Measurements from ENCODE around the gene GADD45B. TPM values are rescaled to one million over a fixed set of nuclear protein-coding genes. Genes with fewer than 3 reads are reported as not detected.

The GADD45B gene
- total and polyA plus RNA-seq, 2 donors (not counting 3 experiments of a cell fraction or from before 2014, with no cell fraction given) = 61.3 to 267 TPM

DNA sequence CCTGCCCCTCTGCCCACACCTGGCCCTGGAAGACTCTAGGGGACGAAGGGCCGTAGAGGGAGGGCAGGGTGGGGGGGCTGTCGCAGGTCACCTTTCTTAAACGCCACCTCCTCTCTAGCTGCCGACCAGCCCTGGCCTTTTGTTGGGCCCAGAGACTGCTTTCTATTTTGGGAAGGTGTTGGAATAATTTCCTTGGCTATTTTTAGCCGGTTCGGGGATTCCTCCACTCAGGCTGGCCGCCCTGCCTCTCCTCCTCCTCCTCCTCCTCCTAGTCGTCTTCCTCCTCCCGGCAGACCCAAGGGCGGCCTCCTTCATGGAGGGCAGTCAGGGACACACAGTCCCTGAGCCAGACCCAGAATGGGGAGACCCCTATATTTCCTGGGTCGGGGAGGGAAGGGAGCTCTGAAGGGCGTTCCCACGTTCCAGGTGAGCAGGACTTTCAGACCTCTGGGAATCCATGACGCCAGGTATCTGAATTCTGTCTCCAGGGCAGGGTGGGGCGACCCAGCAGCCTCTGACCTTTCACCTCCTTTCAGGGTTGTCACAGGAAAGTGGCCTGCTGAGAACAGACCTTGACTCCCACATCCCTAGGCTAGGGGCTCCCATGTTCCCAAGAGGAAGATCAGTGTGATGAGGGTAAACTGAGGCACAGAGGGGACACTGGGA is 19.9 kb downstream of the GADD45B start:
- Histone ChIP-seq H3K9ac (replicated peaks; ENCODE audit: extremely low read depth, insufficient read depth, low read length) (peak overlapping the region; percentile 92), H4K20me1 (replicated peaks; ENCODE audit: control insufficient read depth, extremely low read depth, insufficient read depth, low read length) (no peaks in the 10 kb centered on the region), H2AFZ (ENCODE audit: low read depth, low read length) (peak overlapping the region; percentile 22), H3K4me2 (ENCODE audit: insufficient read depth, low read length) (no peak overlapping the region), H3K79me2 (ENCODE audit: control insufficient read depth, insufficient read depth, low read length) (no peaks in the 10 kb centered on the region), H3K4me1 (ENCODE audit: control insufficient read depth, extremely low read depth, insufficient read depth, low read length) (peaks cover 20% of the 10 kb centered on the region), H3K27ac (ENCODE audit: insufficient read depth, low read depth, low read length) (peak overlapping the region; percentile 67), H3K36me3 (ENCODE audit: control insufficient read depth in 2 of 2, extremely low read depth in 1 of 2, insufficient read depth in 2 of 2, low read length in 2 of 2) (no peaks in the 10 kb centered on the region), H3K4me3 (replicated peaks in 1 of 3; ENCODE audit: insufficient read depth in 1 of 3, low read depth in 1 of 3, low read length in 3 of 3) (no peak overlapping the region), H3K27me3 (ENCODE audit: control insufficient read depth in 2 of 2, insufficient read depth in 2 of 2, low read length in 2 of 2) (no peaks in the 10 kb centered on the region), H3K9me3 (replicated peaks; ENCODE audit: control insufficient read depth, insufficient read depth, low read length) (no peaks in the 10 kb centered on the region), H3K9me1 (replicated peaks; ENCODE audit: control insufficient read depth, extremely low read depth, insufficient read depth, low read length) (no peaks in the 10 kb centered on the region)
- dilution Hi-C loops (cut with MboI; ENCODE audit: extremely low pct_ligation_motif_present, low sequenced_read_pairs) (no loop called here), intact Hi-C loops (cut with micrococcal nuclease) (loop anchor here (1.0 kb wide), 3 partner anchors 34 to 84 kb away; no protein-coding TSS in a partner anchor)
- TF ChIP-seq GATA2 (IDR thresholded peaks at IDR 0.05; ENCODE audit: insufficient read depth, insufficient read length, low read depth, low read length) (no peak), JUN (IDR thresholded peaks at IDR 0.05; ENCODE audit: borderline replicate concordance, insufficient read depth, insufficient read length, low read depth) (no peak)
- TF ChIP-seq, protein P1, sequence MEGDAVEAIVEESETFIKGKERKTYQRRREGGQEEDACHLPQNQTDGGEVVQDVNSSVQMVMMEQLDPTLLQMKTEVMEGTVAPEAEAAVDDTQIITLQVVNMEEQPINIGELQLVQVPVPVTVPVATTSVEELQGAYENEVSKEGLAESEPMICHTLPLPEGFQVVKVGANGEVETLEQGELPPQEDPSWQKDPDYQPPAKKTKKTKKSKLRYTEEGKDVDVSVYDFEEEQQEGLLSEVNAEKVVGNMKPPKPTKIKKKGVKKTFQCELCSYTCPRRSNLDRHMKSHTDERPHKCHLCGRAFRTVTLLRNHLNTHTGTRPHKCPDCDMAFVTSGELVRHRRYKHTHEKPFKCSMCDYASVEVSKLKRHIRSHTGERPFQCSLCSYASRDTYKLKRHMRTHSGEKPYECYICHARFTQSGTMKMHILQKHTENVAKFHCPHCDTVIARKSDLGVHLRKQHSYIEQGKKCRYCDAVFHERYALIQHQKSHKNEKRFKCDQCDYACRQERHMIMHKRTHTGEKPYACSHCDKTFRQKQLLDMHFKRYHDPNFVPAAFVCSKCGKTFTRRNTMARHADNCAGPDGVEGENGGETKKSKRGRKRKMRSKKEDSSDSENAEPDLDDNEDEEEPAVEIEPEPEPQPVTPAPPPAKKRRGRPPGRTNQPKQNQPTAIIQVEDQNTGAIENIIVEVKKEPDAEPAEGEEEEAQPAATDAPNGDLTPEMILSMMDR (IDR thresholded peaks at IDR 0.05; ENCODE audit: extremely low read depth in 1 of 2, insufficient read depth in 1 of 2, low read depth in 1 of 2, low read length in 2 of 2) = no peak
- FAIRE-seq (no peak), DNase-seq (ENCODE audit: low read depth, low spot score) (no peak)
- CTCF ChIA-PET = no interaction called here
- BruUV-seq (replicated peaks) = TSS peak; percentile 45
- POLR2A ChIA-PET = interaction anchor here (1.4 to 3.7 kb wide), 2 partner anchors 20 kb away, joined by 17 to 18 read pairs; partner anchors contain the start of gene GADD45B

- no peak for DNase-seq (ENCODE audit: low read depth, low spot score)
- no peak overlapping the region for H3K4me3 ChIP-seq (replicated peaks in 1 of 3; ENCODE audit: insufficient read depth in 1 of 3, low read depth in 1 of 3, low read length in 3 of 3)
- H3K9me1 ChIP-seq (replicated peaks; ENCODE audit: control insufficient read depth, extremely low read depth, insufficient read depth, low read length) = no peaks in the 10 kb centered on the region
- H3K27me3 ChIP-seq (ENCODE audit: control insufficient read depth in 2 of 2, insufficient read depth in 2 of 2, low read length in 2 of 2) = no peaks in the 10 kb centered on the region
- H3K9ac ChIP-seq (replicated peaks; ENCODE audit: extremely low read depth, insufficient read depth, low read length) = no peak overlapping the region
- H3K4me1 ChIP-seq (ENCODE audit: control insufficient read depth, extremely low read depth, insufficient read depth, low read length) = peaks cover 10% of the 10 kb centered on the region
- no peak overlapping the region for H3K4me2 ChIP-seq (ENCODE audit: insufficient read depth, low read length)
- H3K9me3 ChIP-seq (replicated peaks; ENCODE audit: control insufficient read depth, insufficient read depth, low read length) = no peaks in the 10 kb centered on the region
- BruUV-seq (replicated peaks) = no TSS peak
- no peaks in the 10 kb centered on the region for H3K36me3 ChIP-seq (ENCODE audit: control insufficient read depth in 2 of 2, extremely low read depth in 1 of 2, insufficient read depth in 2 of 2, low read length in 2 of 2)
- no peaks in the 10 kb centered on the region for H4K20me1 ChIP-seq (replicated peaks; ENCODE audit: control insufficient read depth, extremely low read depth, insufficient read depth, low read length)
- H3K27ac ChIP-seq (ENCODE audit: insufficient read depth, low read depth, low read length) = no peak overlapping the region
- ChIA-PET CTCF (no interaction called here), POLR2A (interaction anchor here (3.7 kb wide), 1 partner anchor 21 kb away, joined by 17 read pairs; the partner anchor contains the start of gene GADD45B)
- FAIRE-seq = no peak
- no peak overlapping the region for H2AFZ ChIP-seq (ENCODE audit: low read depth, low read length)
- H3K79me2 ChIP-seq (ENCODE audit: control insufficient read depth, insufficient read depth, low read length) = no peaks in the 10 kb centered on the region
- dilution Hi-C loops (cut with MboI; ENCODE audit: extremely low pct_ligation_motif_present, low sequenced_read_pairs) = no loop called here
- no peak for TF ChIP-seq FOS (IDR thresholded peaks at IDR 0.05; ENCODE audit: borderline replicate concordance, insufficient read depth, low read length)
- no peak for TF ChIP-seq JUN (IDR thresholded peaks at IDR 0.05; ENCODE audit: borderline replicate concordance, insufficient read depth, insufficient read length, low read depth)
- TF ChIP-seq, protein P1 (IDR thresholded peaks at IDR 0.05; ENCODE audit: extremely low read depth in 1 of 2, insufficient read depth in 1 of 2, low read depth in 1 of 2, low read length in 2 of 2) = no peak
- TF ChIP-seq MYC (IDR thresholded peaks at IDR 0.05; ENCODE audit: low read depth, low read length) = no peak
- no peak for TF ChIP-seq MAX (IDR thresholded peaks at IDR 0.05; ENCODE audit: insufficient read depth, insufficient read length)
- no peak for TF ChIP-seq EZH2 (IDR thresholded peaks at IDR 0.05; ENCODE audit: borderline replicate concordance, low read depth, low read length, severe bottlenecking)
- no peak for TF ChIP-seq POLR2A (IDR thresholded peaks at IDR 0.05; ENCODE audit: low read depth, low read length)
- TF ChIP-seq POLR2AphosphoS5 (IDR thresholded peaks at IDR 0.05; ENCODE audit: insufficient read depth, low read depth, low read length) = no peak
- no peak for TF ChIP-seq GATA2 (IDR thresholded peaks at IDR 0.05; ENCODE audit: insufficient read depth, insufficient read length, low read depth, low read length)
- intact Hi-C loops (cut with micrococcal nuclease) = no loop called here
Measured at GRCh38 chr19:2497186-2497585, 21.3 kb downstream of the GADD45B start.

Measured in endothelial cell of umbilical vein (primary cell).